T-helper 1 cell treated with Interleukin-12 subunit alpha and Interleukin-12 subunit beta and Interleukin-4 antibody, amounts not matched to agents 30 ng/mL and 1 ng/mL, for 36 hours (primary cell): Measurements from ENCODE around the gene C2CD4C. TPM values are rescaled to one million over a fixed set of nuclear protein-coding genes. Genes with fewer than 3 reads are reported as not detected.
"Not testable (repeated sequence)": the region's sequence is repeated elsewhere in the genome, so short reads cannot be mapped to it uniquely, and the experiment has no call there.

Experiments
- intact Hi-C: fragments of 100-400 bp; cut with micrococcal nuclease; formaldehyde crosslinking; loops from one replicate; pipeline ENCODE4 v1.15.1; 2024
- total RNA-seq: library from RNA; stranded (reverse); gene quantifications from 2 replicates; pipeline ENCODE4 v1.2.3, GENCODE V29; 2022

The C2CD4C gene
- total RNA-seq, 1 donor from 2014 or later, result not detected

GRCh38 chr19:383922-384798 is 24.8 kb downstream of the C2CD4C start:
- intact Hi-C loops, result no loop called here

GRCh38 chr19:383040-383439 is 25.9 kb downstream of the C2CD4C start:
- intact Hi-C loops, result no loop called here

- intact Hi-C loops, result not testable (repeated sequence)
Measured at GRCh38 chr19:382578-382977, 26.4 kb downstream of the C2CD4C start.

GRCh38 chr19:381901-382300 is 27.0 kb downstream of the C2CD4C start:
- intact Hi-C loops, result not testable (repeated sequence)

GRCh38 chr19:380618-381219 is 28.2 kb downstream of the C2CD4C start:
- intact Hi-C loops, result not testable (repeated sequence)

GRCh38 chr19:379796-380195 is 29.2 kb downstream of the C2CD4C start:
- intact Hi-C loops, result no loop called here

- intact Hi-C loops, result no loop called here
Measured at GRCh38 chr19:378706-379105, 30.2 kb downstream of the C2CD4C start.

- intact Hi-C loops, result no loop called here
Measured at GRCh38 chr19:377801-378581, 31.0 kb downstream of the C2CD4C start.

- intact Hi-C loops, result no loop called here
Measured at GRCh38 chr19:376111-376470, 32.9 kb downstream of the C2CD4C start.

- intact Hi-C loops, result no loop called here
Measured at GRCh38 chr19:375395-376110, 33.4 kb downstream of the C2CD4C start.

- intact Hi-C loops, result no loop called here
Measured at GRCh38 chr19:374886-375235, 34.1 kb downstream of the C2CD4C start.

GRCh38 chr19:374183-374885 is 34.6 kb downstream of the C2CD4C start:
- intact Hi-C loops, result no loop called here

- intact Hi-C loops, result no loop called here
Measured at GRCh38 chr19:373391-374182, 35.4 kb downstream of the C2CD4C start.

GRCh38 chr19:372306-372890 is 36.5 kb downstream of the C2CD4C start:
- intact Hi-C loops, result no loop called here

- intact Hi-C loops, result no loop called here
Measured at GRCh38 chr19:371501-372168, 37.3 kb downstream of the C2CD4C start.

GRCh38 chr19:370641-371330 is 38.2 kb downstream of the C2CD4C start:
- intact Hi-C loops, result no loop called here

- intact Hi-C loops, result no loop called here
Measured at GRCh38 chr19:369876-370275, 39.1 kb downstream of the C2CD4C start.

GRCh38 chr19:369256-369655 is 39.7 kb downstream of the C2CD4C start:
- intact Hi-C loops, result no loop called here

- intact Hi-C loops, result no loop called here
Measured at GRCh38 chr19:368630-369024, 40.3 kb downstream of the C2CD4C start.
